ENCODE measurements around the gene OR52K1. TPM values are rescaled to one million over a fixed set of nuclear protein-coding genes. Genes with fewer than 3 reads are reported as not detected.
"Not testable (repeated sequence)": the region's sequence is repeated elsewhere in the genome, so short reads cannot be mapped to it uniquely, and the experiment has no call there.

OR52K1 gene
- total and polyA plus RNA-seq, 7 donors = 0.14 TPM; not detected in 6

- no peak overlapping the region for H3K4me3 ChIP-seq
- no peak overlapping the region for H3K27ac ChIP-seq
- 83 to 91% methylated on average over 6 of the region's 6 CpGs for WGBS, 2 donors
- H3K27me3 ChIP-seq = no peaks in the 10 kb centered on the region
- intact Hi-C loops (cut with DNase I) = no loop called here
- no peak for DNase-seq
- H3K36me3 ChIP-seq = no peaks in the 10 kb centered on the region
- TF ChIP-seq POLR2A (IDR thresholded peaks at IDR 0.05) (no peak), POLR2AphosphoS5 (IDR thresholded peaks at IDR 0.05) (no peak), CTCF (IDR thresholded peaks at IDR 0.05) (no peak), EP300 (IDR thresholded peaks at IDR 0.05) (no peak)
- H3K9me3 ChIP-seq = no peaks in the 10 kb centered on the region
- no peaks in the 10 kb centered on the region for H3K4me1 ChIP-seq
Observed at GRCh38 chr11:4522752-4523151, 40.3 kb downstream of the OR52K1 start.

- Histone ChIP-seq H3K36me3 (no peaks in the 10 kb centered on the region), H3K27ac (no peak overlapping the region), H3K4me3 (no peak overlapping the region), H3K4me1 (no peaks in the 10 kb centered on the region), H3K9me3 (no peaks in the 10 kb centered on the region), H3K27me3 (no peaks in the 10 kb centered on the region)
- no peak for DNase-seq
- intact Hi-C loops (cut with DNase I) = no loop called here
- 35 to 95% methylated on average over 1 of the region's 1 CpG for WGBS, 2 donors
- no peak for TF ChIP-seq EP300 (IDR thresholded peaks at IDR 0.05)
- no peak for TF ChIP-seq POLR2A (IDR thresholded peaks at IDR 0.05)
- TF ChIP-seq POLR2AphosphoS5 (IDR thresholded peaks at IDR 0.05) = no peak
- no peak for TF ChIP-seq CTCF (IDR thresholded peaks at IDR 0.05)
Observed at GRCh38 chr11:4523666-4524065, 41.2 kb downstream of the OR52K1 start.

DNA sequence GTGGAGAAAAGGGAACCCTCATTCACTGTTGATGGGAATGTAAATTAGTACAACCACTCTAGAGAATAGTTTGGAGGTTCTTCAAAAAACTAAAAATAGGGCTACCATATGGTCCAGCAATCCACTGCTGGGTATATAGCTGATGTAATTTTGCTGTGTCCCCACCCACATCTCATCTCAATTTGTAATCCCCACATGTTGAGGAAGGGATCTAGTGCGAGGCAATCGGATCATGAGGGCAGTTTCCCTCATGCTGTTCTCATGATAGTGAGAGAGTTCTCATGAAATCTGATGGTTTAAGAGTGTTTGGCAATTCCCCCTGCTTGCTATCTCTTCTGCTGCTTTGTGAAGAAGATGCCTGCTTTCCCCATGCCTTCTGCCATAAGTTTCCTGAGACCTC lies 45.5 kb downstream of the OR52K1 start:
- no peaks in the 10 kb centered on the region for H3K36me3 ChIP-seq
- intact Hi-C loops (cut with DNase I) = no loop called here
- no peaks in the 10 kb centered on the region for H3K9me3 ChIP-seq
- no peak for TF ChIP-seq CTCF (IDR thresholded peaks at IDR 0.05)
- no peak for TF ChIP-seq POLR2AphosphoS5 (IDR thresholded peaks at IDR 0.05)
- TF ChIP-seq EP300 (IDR thresholded peaks at IDR 0.05) = no peak
- no peak for TF ChIP-seq POLR2A (IDR thresholded peaks at IDR 0.05)
- no peaks in the 10 kb centered on the region for H3K27me3 ChIP-seq
- no peak overlapping the region for H3K4me3 ChIP-seq
- no peak for DNase-seq
- no peaks in the 10 kb centered on the region for H3K4me1 ChIP-seq
- no peak overlapping the region for H3K27ac ChIP-seq
- WGBS, 2 donors = 82 to 89% methylated on average over 2 of the region's 2 CpGs

GRCh38 chr11:4531686-4532085 lies 49.2 kb downstream of the OR52K1 start:
- H3K4me1 ChIP-seq; intact Hi-C loops (cut with DNase I); H3K9me3 ChIP-seq; H3K27me3 ChIP-seq; H3K36me3 ChIP-seq; H3K4me3 ChIP-seq; H3K27ac ChIP-seq; DNase-seq: not testable (repeated sequence)
- WGBS, 2 donors = 62 to 76% methylated on average over 11 of the region's 11 CpGs

GRCh38 chr11:4539603-4540219 lies 57.3 kb downstream of the OR52K1 start:
- 19 to 28% methylated on average over 3 of the region's 3 CpGs for WGBS, 2 donors
- Histone ChIP-seq H3K9me3 (no peaks in the 10 kb centered on the region), H3K36me3 (no peaks in the 10 kb centered on the region), H3K4me1 (no peaks in the 10 kb centered on the region), H3K27ac (no peak overlapping the region), H3K27me3 (no peaks in the 10 kb centered on the region), H3K4me3 (no peak overlapping the region)
- intact Hi-C loops (cut with DNase I) = loop anchor here (2.0 kb wide), 1 partner anchor 353 kb away; no protein-coding TSS in a partner anchor
- no peak for DNase-seq
- TF ChIP-seq EP300 (IDR thresholded peaks at IDR 0.05) = no peak
- no peak for TF ChIP-seq POLR2AphosphoS5 (IDR thresholded peaks at IDR 0.05)
- TF ChIP-seq POLR2A (IDR thresholded peaks at IDR 0.05) = no peak
- TF ChIP-seq CTCF (IDR thresholded peaks at IDR 0.05) = peak in 3 of 4 experiments; percentile 31 to 58 (median 50)
